Stimulated activated CD4-positive, alpha-beta T cell treated with anti-CD3 and anti-CD28 coated beads, Interleukin-12 subunit alpha, Interleukin-12 subunit beta, amount 100 ng/mL, for 48 hours (primary cell): ENCODE results near the gene DLGAP1.
"Not testable (repeated sequence)": the region's sequence is repeated elsewhere in the genome, so short reads cannot be mapped to it uniquely, and the experiment has no call there.

ENCODE experiments used
- DNase-seq, 3 donors: peaks; one replicate each; pipeline ENCODE4 v3.0.0-alpha.2; 2020; ENCODE audit warnings: low read depth in 2 of 3, low spot score in 1 of 3

DLGAP1 gene

DNA sequence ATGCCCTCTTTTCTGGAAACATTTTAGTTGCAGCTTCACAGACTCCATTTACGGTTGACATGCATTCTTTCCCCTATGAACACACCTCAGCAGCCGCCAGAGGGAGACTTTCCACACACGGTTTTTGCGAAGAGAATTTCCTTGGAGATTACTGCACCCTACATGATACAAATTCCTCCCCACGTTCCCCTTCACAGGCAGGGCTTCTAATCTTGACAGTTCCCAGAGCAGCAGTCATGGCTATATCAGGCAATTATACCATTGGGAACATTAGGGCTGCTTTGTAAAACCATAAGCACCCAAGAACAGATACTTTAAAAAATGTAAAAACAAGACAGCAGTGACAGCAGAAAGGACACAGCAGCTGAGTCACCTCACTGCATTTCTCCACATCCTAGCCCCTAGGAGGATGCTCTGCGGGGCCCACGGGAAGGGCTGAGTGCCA lies 751.4 kb downstream of the DLGAP1 start:
- peak in 2 of 3 donors; percentile 1 to 12 for DNase-seq

DNA sequence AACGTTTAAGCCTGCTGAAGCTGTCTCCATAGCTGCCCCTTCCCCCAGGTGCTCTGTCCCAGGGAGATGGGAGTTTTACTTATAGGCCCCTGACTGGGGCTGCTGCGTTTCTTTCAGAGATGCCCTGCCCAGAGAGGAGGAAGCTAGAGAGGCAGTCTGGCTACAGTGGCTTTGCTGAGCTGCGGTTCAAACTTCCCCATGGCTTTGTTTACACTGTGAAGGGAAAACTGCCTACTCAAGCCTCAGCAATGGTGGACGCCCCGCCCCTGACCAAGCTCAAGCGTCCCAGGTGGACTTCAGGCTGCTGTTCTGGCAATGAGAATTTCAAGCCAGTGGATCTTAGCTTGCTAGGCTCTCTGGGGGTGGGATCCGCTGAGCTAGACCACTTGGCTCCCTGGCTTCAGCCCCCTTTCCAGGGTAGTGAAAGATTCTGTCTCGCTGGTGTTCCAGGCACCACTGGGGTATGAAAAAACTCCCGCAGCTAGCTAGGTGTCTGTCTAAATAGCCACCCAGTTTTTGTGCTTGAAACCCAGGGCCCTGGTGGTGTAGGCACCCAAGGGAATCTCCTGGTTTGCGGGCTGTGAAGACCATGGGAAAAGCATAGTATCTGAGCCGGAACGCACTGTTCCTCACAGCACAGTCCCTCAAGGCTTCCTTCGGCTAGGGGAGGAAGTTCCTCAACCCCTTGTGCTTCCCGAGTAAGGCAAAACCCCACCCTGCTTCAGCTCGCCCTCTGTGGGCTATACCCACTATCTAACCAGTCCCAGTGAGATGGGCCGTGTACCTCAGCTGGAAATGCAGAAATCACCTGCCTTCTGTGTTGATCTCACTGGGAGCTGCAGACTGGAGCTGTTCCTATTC lies 755.2 kb downstream of the DLGAP1 start:
- not testable (repeated sequence) for DNase-seq

DNA sequence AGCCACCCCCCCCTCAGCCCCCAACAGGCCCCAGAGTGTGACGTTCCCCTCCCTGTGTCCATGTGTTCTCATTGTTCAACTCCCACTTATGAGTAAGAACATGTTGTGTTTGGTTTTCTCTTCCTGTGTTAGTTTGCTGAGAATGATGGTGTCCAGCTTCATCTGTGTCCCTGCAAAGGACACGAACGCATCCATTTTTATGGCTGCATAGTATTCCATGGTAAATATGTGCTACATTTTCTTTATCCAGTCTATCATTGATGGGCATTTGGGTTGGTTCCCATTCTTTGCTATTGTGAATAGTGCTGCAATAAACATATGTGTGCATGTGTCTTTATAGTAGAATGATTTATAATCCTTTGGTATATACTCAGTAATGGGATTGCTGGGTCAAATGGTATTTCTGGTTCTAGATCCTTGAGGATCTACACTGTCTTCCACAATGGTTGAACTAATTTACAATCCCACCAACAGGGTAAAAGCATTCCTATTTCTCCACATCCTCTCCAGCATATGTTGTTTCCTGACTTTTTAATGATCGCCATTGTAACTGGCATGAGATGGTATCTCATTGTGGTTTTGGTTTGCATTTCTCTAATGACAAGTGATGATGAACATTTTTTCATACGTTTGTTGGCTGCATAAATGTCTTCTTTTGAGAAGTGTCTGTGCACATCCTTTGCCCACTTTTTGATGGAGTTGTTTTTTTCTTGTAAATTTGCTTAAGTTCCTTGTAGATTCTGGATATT lies 760.9 kb downstream of the DLGAP1 start:
- DNase-seq = not testable (repeated sequence)

DNA sequence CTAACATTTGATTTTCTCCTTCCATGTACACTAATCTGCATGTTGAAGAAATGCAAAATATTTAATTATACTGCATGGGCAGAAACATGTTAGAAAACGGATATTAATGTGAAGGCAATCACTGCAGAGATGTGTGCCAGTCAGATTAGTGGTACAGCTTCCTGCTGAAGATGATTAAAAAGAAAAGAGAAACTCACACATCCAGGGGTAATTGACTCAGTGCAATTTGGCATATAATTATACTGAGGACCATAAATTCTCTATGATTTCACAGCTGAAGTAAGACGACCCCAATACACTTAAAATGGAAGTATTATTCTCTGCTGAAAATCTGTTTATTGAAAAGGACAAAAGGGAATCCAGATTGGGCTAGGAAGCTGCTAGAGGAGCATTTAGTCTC lies 761.7 kb downstream of the DLGAP1 start:
- no peak for DNase-seq

DNA sequence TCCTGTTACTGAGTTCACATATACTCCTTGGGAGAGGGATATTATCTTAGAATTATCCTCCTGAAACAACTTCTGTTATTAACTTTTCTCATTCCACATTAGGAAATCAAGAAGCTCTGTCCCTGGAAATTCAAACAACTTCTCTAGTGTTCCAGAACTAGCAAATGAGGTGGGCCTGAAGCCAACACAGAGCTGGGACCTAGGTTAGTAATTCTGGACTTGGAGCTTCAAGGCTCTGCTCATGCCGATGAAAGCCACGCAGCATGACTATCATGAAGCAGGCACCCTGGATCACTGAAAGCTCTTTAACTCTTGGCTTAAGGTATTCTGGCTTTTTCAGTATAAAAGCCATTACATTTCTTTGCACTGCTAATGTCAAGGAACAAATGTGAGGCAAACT lies 762.4 kb downstream of the DLGAP1 start:
- DNase-seq = no peak

DNA sequence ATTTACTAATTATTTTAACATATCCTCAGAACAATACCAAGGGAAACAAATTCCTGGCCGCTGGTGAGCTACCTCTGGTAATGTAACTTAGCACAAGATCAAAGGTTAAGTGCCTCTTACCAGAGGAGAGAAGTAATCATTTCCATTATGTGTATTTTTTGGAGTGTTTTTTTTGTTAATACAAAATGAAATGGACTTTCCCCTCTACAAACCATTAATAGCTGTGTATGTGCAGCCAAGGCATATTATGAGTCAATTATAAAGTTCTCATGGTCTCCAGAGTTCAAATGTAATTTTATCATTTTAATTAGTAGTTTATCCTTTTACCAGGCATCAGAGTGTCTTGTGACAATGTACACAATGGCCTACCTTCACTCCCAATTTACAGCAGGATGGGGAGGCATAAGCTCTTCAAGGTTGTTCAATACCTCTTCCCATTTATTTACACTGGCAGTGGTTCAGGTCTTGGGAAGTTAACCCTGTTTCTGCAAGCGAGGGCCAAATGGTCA lies 762.9 kb downstream of the DLGAP1 start:
- DNase-seq = no peak

DNA sequence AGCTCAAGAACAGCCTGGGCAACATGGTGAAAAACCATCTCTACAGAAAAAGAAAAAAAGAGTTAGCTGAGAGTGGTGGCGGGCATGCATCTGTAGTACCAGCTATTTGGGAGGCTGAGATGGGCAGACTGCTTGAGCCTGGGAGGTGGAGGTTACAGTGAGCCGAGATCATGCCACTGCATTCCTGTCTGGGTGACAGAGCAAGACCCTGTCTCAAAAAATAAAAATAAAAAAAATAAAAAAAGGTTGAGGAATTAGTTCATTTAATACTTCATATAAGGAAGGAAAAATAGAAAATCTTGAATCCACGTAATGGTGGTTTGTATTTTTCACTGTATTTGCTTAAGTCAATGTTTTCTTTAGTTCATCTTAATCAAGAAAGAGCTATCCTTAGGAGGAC lies 763.4 kb downstream of the DLGAP1 start:
- no peak for DNase-seq

DNA sequence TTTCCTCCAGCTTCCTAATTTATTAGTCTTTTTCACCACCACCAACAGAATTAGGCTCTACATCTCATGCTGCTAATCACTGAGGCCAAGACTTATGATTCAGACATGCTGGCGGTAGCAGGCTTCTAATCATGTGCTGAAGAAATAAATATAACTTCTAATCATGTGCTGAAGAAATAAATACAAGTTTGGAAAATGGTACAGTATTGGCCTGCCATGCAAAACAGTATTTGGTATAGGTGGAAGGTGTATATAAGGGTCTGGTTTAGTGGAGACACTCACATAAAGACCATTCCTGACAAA lies 764.4 kb downstream of the DLGAP1 start:
- no peak for DNase-seq

DNA sequence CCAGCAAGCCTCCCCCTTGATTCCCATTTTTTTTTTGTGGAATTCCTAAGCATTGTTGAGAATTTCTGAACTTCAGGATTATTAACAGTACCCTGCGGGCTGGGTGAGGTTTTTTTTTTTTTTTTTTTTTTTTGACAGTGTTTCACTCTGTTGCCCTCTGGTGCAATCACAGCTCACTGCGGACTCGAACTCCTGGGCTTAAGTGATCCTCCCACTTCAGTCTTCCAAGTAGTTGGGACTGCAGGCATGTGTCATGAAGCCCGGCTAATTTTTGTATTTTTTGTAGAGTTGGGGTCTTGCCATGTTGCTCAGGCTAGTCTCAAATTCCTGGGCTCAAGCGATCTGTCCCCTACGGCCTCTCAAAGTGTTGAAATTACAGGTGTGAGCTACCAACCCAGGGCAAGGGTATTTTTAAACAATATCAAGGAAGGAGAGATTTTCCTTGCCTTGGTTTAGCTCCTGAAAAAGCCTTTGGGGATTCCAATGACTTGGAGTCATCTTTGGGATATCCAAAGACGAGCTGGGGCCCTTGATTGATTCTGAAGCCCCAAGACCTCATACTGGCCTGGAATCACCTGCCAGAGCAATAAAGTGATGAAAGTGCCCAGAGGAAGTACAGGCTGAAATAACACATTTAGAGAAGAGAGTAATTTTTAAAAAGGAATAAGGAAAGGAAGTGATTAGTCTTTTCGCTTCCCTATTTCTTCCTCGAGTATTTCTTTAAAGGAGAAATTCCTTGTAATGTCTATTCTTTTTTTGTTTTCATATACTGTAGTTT lies 764.9 kb downstream of the DLGAP1 start:
- DNase-seq = no peak

DNA sequence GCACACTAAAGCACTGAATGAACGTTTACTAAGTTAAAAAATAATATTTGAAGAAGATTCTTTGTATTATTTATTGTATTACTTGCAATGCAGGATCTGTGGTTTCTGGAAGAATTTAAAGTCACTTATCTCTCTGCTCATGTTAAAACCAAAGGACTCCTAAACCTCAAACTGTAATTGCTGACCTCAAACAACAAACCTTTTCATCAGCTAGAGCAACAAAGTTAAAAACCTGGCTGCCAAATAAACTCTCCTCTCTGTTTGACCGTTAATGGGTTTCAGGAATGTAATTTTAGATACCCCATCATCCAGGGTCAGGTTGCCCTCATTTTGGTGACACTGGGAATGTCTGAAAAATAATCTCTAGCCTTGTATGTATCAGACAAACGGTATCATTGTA lies 766.0 kb downstream of the DLGAP1 start:
- DNase-seq = no peak

DNA sequence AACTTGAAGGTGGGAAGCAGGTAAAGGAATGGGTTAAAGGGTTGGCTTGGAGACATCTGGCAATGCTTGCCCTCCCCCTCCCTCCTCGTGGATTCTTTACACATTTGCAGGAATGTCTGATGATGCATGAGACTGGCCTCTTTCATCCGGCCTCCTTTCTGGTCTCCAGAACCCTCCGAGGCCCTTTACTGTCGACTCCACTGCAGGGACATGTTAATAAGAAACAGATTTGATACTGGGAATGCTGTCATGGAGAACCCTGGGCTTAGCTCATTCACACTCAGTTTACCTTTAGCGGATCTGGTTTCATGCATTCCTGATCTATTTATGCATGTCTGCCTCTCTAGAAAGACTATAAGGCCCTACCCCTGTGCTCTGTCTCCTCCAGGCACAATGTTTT lies 766.4 kb downstream of the DLGAP1 start:
- DNase-seq = no peak

DNA sequence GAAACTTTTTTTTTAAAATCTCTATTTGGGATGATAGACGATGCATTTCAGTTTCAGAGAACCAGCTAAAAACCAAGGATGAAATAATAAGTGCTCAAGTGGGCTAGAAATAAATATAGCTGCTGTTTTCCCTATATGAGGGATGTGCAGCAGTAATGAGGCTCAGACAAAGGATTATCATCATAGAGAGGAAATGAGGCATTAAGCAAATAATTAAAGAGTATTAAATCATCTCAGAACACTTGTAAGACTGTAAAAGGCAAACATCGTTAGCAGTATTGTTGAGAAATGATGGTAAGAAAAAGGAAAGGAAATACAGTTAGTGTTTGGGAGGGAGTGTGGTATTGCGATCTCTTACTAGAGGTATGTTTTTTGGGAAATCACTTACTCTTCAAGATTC lies 771.6 kb downstream of the DLGAP1 start:
- no peak for DNase-seq

DNA sequence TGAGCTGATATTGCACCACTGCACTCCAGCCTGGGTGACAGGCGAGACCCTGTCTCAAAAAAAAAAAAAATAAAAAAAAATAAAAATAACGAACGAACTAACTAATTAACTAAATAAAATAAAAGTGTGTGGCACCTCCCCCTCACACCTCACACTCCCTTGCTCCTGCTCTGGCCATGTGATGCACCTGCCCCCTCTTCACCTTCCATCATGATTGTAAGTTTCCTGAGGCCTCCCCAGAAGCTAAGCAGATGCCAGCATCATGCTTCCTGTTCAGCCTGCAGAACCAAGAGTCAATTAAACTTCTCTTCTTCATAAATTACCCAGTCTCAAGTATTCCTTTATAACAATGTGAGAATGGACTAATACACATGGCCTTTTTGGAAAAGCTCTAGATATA lies 773.0 kb downstream of the DLGAP1 start:
- no peak for DNase-seq

DNA sequence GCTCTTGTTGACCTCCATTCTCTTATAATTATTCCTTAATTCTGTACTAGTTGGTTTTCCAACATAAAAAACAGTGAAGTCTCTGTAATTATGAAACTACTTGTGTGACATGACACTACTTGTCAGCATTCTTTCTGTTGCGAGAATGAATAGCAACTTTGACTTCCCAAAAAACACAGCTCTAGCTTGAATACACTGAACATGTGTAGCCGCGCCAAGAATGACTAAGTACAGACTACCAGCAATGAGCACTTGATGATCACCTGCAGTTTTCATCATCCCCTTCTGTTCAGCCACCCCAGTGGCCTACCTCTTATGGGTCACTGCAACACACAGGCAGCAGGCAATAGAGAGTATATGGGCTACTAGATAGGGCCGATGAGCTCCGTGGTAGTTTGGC lies 775.9 kb downstream of the DLGAP1 start:
- no peak for DNase-seq

DNA sequence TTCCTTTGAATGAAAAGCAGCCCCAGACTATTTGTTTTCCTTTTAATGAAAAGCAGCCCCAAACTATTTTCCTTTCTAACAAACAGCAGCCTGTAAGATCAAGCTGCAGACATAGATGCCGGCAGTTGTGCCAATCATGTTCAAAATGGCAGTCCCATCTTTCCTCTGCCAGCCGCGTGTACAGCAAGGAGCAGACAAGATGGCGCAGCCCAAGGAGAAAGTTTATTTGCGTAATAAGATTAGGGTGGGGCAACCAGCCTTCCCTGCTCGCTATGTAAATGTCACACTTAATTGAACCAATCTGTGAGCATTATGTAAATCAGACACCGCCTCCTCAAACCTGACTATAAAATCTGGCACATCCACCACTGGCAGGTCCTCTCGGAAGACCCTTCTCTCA lies 779.1 kb downstream of the DLGAP1 start:
- DNase-seq = no peak

DNA sequence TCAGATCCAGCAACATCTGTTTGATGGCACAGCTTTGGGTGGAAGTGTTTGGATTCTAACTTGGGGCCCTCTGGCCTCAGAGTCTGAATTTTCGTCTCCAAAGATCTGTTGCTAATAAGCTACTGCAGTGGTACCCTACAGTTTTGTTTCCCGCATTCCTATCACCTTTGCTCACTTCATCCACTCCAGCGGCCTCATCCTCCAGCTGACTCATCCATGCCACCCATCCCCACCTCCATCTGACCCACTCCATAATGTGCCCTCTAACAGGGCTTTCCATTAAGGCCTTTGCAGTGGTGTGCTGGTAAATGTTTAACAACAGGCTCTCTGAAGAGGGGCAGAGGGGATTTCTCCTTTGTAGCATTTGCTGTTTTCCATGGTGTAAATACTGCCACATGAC lies 779.7 kb downstream of the DLGAP1 start:
- DNase-seq = no peak

DNA sequence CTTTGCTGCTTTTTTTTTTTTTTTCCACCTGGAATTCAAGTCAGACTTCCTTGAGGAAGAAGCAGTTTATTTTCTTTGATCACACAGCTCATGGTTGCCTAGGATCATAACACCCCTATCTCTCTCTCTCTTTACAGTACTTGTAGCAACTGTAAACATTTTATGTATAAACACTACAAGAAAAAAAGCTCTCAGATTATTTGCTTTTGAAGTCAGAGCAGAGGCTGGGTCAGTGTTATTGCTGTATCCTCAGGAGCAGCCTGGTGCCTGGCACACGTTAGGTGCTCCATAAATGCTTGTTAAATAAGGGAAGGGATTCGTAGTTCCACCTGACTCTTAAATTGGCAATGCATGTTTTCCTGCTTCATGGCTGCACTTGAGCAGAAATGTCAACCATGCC lies 783.9 kb downstream of the DLGAP1 start:
- DNase-seq = no peak

DNA sequence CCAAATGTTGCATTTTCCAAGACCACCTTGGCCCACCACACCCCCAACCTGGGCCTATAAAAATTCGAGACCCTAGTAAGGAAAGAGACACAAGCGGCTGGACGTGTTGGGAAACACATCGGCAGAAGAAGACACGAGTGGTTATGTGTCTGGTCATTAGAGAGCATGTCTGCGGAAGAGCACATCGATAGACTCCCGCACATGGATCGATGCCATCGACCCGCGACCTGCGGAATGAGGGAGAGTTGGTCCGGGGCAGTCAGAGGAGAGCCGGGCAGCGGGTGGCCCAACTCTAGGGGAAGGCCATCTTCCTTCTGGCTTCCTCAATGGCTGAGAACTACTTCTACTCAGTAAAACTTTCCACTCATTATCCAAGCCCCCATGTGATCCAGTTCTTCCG lies 785.7 kb downstream of the DLGAP1 start:
- DNase-seq = no peak

DNA sequence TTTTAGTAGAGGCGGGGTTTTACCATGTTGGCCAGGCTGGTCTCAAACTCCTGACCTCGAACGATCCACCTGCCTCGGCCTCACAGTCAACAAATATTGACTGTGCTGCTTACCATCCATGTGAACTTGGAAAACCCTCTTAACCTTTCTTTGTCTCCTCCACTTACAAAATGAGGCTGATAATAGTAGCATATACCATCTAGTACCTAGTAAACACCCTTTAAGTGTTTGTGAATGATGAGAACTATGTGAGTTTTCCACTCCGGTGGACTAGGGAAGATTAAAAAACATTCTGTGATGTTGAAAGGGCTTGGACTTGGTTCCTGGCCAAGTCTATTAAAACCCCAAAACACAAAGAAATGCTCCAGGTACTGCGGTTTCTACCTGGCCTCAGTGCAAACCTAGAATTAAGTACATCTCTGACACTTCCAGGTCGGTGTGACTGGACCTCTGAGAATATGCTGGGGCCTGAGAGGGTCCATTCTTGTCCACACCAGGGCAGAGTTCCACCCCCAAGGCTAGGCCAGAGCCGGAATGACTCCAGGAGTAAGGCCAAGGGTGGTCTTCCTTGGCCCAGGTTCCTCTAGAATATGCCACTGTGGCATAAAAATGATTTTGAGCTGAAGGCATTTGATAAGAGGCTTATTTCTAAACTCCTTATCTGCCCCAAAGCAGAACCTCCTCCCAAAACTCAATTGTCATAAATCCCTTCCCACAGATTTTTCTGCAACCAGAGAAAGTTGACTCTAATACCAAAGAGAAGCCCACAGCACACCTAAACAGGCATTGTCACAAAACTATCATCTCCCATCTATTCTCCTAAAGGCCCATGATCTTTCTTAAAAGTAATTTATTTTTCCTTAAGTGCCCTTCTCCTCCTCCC lies 787.6 kb downstream of the DLGAP1 start:
- DNase-seq = no peak

DNA sequence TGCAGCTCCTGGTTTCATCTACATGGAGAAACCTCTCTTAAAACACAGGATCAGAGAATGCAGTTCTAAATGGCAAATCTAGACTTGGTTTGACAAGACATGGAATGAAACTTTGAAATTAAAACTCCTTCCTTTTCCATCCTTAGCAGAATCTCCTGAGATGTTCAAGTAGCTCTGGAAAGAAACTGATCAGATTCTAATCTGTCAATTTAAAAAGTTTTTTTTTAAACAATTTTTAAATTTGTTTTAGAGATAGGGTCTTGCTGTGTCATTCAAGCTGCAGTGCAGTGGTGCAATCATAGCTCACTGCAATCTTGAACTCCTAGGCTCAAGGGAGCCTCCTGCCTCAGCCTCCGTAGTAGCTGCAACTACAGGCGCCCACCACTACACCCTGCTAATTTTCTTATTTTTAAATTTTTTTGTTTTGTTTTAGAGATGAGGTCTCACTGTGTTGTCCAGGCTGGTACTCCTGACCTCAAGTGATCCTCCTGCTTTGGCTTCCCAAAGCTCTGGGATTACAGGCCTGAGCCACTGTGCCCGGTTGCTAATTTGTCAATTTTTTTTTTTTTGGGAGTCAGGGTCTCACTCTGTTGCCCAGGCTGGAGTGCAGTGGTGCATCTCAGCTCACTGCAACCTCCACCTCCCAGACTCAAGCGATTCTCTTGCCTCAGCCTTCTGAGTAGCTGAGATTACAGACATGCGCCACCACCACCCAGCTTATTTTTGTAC lies 788.4 kb downstream of the DLGAP1 start:
- DNase-seq = no peak
